ENCODE data around the gene EHD2.
A peak's percentile ranks its signal among the peaks of the same experiment; 100 is the strongest.
"Not testable (repeated sequence)": the region's sequence is repeated elsewhere in the genome, so short reads cannot be mapped to it uniquely, and the experiment has no call there.

EHD2 gene

GRCh38 chr19:47781590-47782262, 68.5 kb downstream of the EHD2 start:
- no peak for TF ChIP-seq CTCF (IDR thresholded peaks at IDR 0.05; ENCODE audit: low read length, missing control alignments)
- no peak for DNase-seq (ENCODE audit: low read depth)
- H3K4me3 ChIP-seq (replicated peaks; ENCODE audit: low read depth, low read length) = no peak overlapping the region

GRCh38 chr19:47786566-47786965, 73.3 kb downstream of the EHD2 start:
- no peak for DNase-seq (ENCODE audit: low read depth)
- TF ChIP-seq CTCF (IDR thresholded peaks at IDR 0.05; ENCODE audit: low read length, missing control alignments) = no peak
- H3K4me3 ChIP-seq (replicated peaks; ENCODE audit: low read depth, low read length) = no peak overlapping the region

GRCh38 chr19:47787307-47787706, 74.1 kb downstream of the EHD2 start:
- H3K4me3 ChIP-seq (replicated peaks; ENCODE audit: low read depth, low read length); DNase-seq (ENCODE audit: low read depth): not testable (repeated sequence)

GRCh38 chr19:47789811-47790210, 76.6 kb downstream of the EHD2 start:
- H3K4me3 ChIP-seq (replicated peaks; ENCODE audit: low read depth, low read length); DNase-seq (ENCODE audit: low read depth): not testable (repeated sequence)

- no peak overlapping the region for H3K4me3 ChIP-seq (replicated peaks; ENCODE audit: low read depth, low read length)
- TF ChIP-seq CTCF (IDR thresholded peaks at IDR 0.05; ENCODE audit: low read length, missing control alignments) = peak; percentile 85
Observed at GRCh38 chr19:47790398-47790814, 77.2 kb downstream of the EHD2 start.

GRCh38 chr19:47792616-47793015, 79.4 kb downstream of the EHD2 start:
- DNase-seq (ENCODE audit: low read depth) = no peak
- TF ChIP-seq CTCF (IDR thresholded peaks at IDR 0.05; ENCODE audit: low read length, missing control alignments) = no peak
- no peak overlapping the region for H3K4me3 ChIP-seq (replicated peaks; ENCODE audit: low read depth, low read length)

More at GRCh38 chr19:47790398-47790814, 77.2 kb downstream of the EHD2 start:
- peak; percentile 73 for DNase-seq (ENCODE audit: low read depth)

Data from fibroblast of pulmonary artery (primary cell).